Measurements from ENCODE around the gene ATXN7L3B.

DNA sequence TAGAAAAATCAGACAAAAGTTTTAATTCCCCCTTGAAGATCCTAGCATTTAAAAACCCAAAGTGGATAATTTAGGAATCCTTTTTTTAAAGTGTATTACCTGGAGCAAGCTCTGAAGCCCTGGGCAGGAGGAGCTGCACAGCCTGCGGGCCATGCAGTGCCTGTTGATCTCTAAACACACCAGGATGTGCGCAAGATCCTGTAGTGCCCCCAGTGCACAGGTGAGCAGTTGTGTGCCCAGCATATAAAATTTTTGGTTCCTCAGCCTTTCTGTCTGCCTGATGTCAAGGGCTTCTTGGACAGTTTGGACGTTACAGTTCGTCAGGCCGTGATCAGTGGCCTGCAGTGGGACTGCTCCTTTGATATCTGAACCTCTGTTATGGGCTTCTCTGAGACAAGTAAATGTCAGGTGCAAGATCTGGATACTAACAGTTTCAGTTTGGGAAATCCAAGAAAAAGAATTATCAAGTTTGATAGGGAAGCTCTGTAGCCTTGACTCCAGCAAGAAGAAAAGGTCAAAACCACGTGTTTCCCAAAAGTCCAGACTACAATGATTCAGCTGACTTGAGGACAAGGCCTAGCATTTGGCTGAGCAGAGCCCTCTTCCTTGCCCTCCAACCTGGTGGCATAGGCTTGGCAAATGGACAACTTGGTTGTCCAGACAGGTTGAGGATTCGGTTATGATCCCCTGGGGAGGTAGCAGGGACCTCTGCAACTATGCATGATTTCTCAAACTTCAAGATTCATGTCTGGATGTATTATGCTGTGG lies 1.0 kb downstream of the ATXN7L3B start:
- TF ChIP-seq EZH2phosphoT487 (IDR thresholded peaks at IDR 0.05; ENCODE audit: unreplicated experiment): no peak
- no peak for TF ChIP-seq EZH2 (IDR thresholded peaks at IDR 0.05; ENCODE audit: low read depth, unreplicated experiment)
- TF ChIP-seq CTCF (conservative IDR thresholded peaks at IDR 0.05; ENCODE audit: low read depth in 2 of 2): no peak
- TF ChIP-seq JUNB (IDR thresholded peaks at IDR 0.05; ENCODE audit: unreplicated experiment): no peak
- TF ChIP-seq CREB1 (CRISPR knock-in tag; IDR thresholded peaks at IDR 0.05; ENCODE audit: low read depth): no peak
- no peak for TF ChIP-seq POLR2AphosphoS5 (IDR thresholded peaks at IDR 0.05; ENCODE audit: low read depth)
- no peak for TF ChIP-seq STAT1 (IDR thresholded peaks at IDR 0.05; ENCODE audit: unreplicated experiment)
- no peak for TF ChIP-seq ZNF114 (CRISPR knock-in tag; IDR thresholded peaks at IDR 0.05)
- TF ChIP-seq, protein P1, sequence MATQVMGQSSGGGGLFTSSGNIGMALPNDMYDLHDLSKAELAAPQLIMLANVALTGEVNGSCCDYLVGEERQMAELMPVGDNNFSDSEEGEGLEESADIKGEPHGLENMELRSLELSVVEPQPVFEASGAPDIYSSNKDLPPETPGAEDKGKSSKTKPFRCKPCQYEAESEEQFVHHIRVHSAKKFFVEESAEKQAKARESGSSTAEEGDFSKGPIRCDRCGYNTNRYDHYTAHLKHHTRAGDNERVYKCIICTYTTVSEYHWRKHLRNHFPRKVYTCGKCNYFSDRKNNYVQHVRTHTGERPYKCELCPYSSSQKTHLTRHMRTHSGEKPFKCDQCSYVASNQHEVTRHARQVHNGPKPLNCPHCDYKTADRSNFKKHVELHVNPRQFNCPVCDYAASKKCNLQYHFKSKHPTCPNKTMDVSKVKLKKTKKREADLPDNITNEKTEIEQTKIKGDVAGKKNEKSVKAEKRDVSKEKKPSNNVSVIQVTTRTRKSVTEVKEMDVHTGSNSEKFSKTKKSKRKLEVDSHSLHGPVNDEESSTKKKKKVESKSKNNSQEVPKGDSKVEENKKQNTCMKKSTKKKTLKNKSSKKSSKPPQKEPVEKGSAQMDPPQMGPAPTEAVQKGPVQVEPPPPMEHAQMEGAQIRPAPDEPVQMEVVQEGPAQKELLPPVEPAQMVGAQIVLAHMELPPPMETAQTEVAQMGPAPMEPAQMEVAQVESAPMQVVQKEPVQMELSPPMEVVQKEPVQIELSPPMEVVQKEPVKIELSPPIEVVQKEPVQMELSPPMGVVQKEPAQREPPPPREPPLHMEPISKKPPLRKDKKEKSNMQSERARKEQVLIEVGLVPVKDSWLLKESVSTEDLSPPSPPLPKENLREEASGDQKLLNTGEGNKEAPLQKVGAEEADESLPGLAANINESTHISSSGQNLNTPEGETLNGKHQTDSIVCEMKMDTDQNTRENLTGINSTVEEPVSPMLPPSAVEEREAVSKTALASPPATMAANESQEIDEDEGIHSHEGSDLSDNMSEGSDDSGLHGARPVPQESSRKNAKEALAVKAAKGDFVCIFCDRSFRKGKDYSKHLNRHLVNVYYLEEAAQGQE (IDR thresholded peaks at IDR 0.05; ENCODE audit: unreplicated experiment): no peak

Measured in GM23338 (cell line).